IMR-90 (cell line): Measurements from ENCODE around the gene ANKDD1A. TPM values are rescaled to one million over a fixed set of nuclear protein-coding genes. Genes with fewer than 3 reads are reported as not detected.

Experiments
- ATAC-seq: fragments of 200-7000 bp; cut with Tn5 transposase; 2 replicates; pipeline ENCODE4 v1.9.1; 2020; ENCODE audit warnings: low read depth, mild to moderate bottlenecking, moderate library complexity
- BruUV-seq: library from RNA; stranded (reverse); fragments of 400-500 nt; replicated peaks from 2 replicates; lab custom pipeline; 2021; lab: Mats Ljungman, UMichigan
- CTCF ChIA-PET: fragments of 300-600 bp; formaldehyde crosslinking; extraction: SDS; loops from one replicate; lab custom pipeline; 2021; ENCODE audit warnings: antibody characterized with exemption; lab: Yijun Ruan, JAX
- POLR2A ChIA-PET: fragments of 300-600 bp; sonication (Branson Sonifier 250); formaldehyde crosslinking; loops from one replicate; lab custom pipeline; 2022; ENCODE audit warnings: antibody characterized with exemption; ENCODE audit not compliant: unreplicated experiment; lab: Charles Lee
- DNase-seq: peaks from one replicate; pipeline ENCODE4 v3.0.0; 2013
- H2AFZ ChIP-seq: replicated peaks from 2 replicates; pipeline ENCODE3; 2013; ENCODE audit warnings: low read length, mild to moderate bottlenecking; ENCODE audit not compliant: poor library complexity
- H2AK5ac ChIP-seq: 2 replicates; pipeline ENCODE4 v1.6.1; 2013; ENCODE audit warnings: low read depth, low read length, inconsistent platforms
- H2AK9ac ChIP-seq: replicated peaks from 2 replicates; pipeline ENCODE3; 2013; ENCODE audit warnings: mild to moderate bottlenecking, low read depth, low read length, moderate library complexity; ENCODE audit not compliant: poor library complexity
- H2BK120ac ChIP-seq: 2 replicates; pipeline ENCODE4 v1.6.1; 2013; ENCODE audit warnings: low read depth, low read length, inconsistent platforms
- H2BK15ac ChIP-seq: 3 replicates; pipeline ENCODE4 v1.6.1; 2013; ENCODE audit warnings: low read depth, low read length, inconsistent platforms
- H2BK20ac ChIP-seq: 2 replicates; pipeline ENCODE4 v1.6.1; 2013; ENCODE audit warnings: low read depth, mild to moderate bottlenecking, inconsistent platforms, low read length, moderate library complexity
- H2BK5ac ChIP-seq: 2 replicates; pipeline ENCODE4 v1.6.1; 2013; ENCODE audit warnings: mild to moderate bottlenecking, low read depth, low read length, inconsistent platforms; ENCODE audit not compliant: poor library complexity, severe bottlenecking
- H3K14ac ChIP-seq: replicated peaks from 2 replicates; pipeline ENCODE4 v1.6.1; 2013; ENCODE audit warnings: low read depth, low read length, inconsistent platforms
- H3K18ac ChIP-seq: 2 replicates; pipeline ENCODE4 v1.6.1; 2013; ENCODE audit warnings: low read depth, low read length, control low read depth
- H3K23ac ChIP-seq: 2 replicates; pipeline ENCODE4 v1.6.1; 2013; ENCODE audit warnings: low read depth, low read length, inconsistent platforms
- H3K27ac ChIP-seq: 2 replicates; pipeline ENCODE4 v1.5.1; 2013; ENCODE audit warnings: mild to moderate bottlenecking, control low read depth, low read length; ENCODE audit not compliant: insufficient read depth
- H3K27me3 ChIP-seq: 2 replicates; pipeline ENCODE4 v1.6.1; 2013; ENCODE audit warnings: low read length; ENCODE audit not compliant: control insufficient read depth, insufficient read depth
- H3K36me3 ChIP-seq: 2 replicates; pipeline ENCODE4 v1.6.1; 2013; ENCODE audit warnings: low read length, mixed read lengths; ENCODE audit not compliant: control insufficient read depth, insufficient read depth
- H3K4ac ChIP-seq: 2 replicates; pipeline ENCODE4 v1.6.1; 2013; ENCODE audit warnings: low read depth, low read length, inconsistent platforms
- H3K4me1 ChIP-seq: 2 replicates; pipeline ENCODE4 v1.6.1; 2013; ENCODE audit warnings: low read length, mixed read lengths; ENCODE audit not compliant: control insufficient read depth, insufficient read depth
- H3K4me2 ChIP-seq: 2 replicates; pipeline ENCODE4 v1.6.1; 2013; ENCODE audit warnings: low read depth, mild to moderate bottlenecking, control low read depth, low read length, moderate library complexity
- H3K4me3 ChIP-seq: 2 replicates; pipeline ENCODE4 v1.5.1; 2013; ENCODE audit warnings: low read depth, mild to moderate bottlenecking, control low read depth, low read length, moderate library complexity; ENCODE audit not compliant: insufficient read depth
- H3K56ac ChIP-seq: 2 replicates; pipeline ENCODE4 v1.6.1; 2013; ENCODE audit warnings: low read length, inconsistent platforms; ENCODE audit not compliant: insufficient read depth; ENCODE audit errors: extremely low read depth
- H3K79me1 ChIP-seq, 2 experiments: 2 replicates each; pipeline ENCODE4 v1.6.1; 2013; ENCODE audit warnings: low read length in 2 of 2, inconsistent platforms in 1 of 2, low read depth in 1 of 2
- H3K9ac ChIP-seq: 2 replicates; pipeline ENCODE4 v1.6.1; 2013; ENCODE audit warnings: low read depth, low read length, control low read depth
- H3K9me1 ChIP-seq: 2 replicates; pipeline ENCODE4 v1.6.1; 2013; ENCODE audit warnings: low read length, inconsistent platforms; ENCODE audit not compliant: insufficient read depth
- H3K9me3 ChIP-seq: 2 replicates; pipeline ENCODE4 v1.6.1; 2013; ENCODE audit warnings: low read length; ENCODE audit not compliant: control insufficient read depth, insufficient read depth
- H4K20me1 ChIP-seq: 2 replicates; pipeline ENCODE4 v1.6.1; 2013; ENCODE audit warnings: low read length, inconsistent platforms; ENCODE audit not compliant: insufficient read depth
- H4K5ac ChIP-seq: 2 replicates; pipeline ENCODE4 v1.6.1; 2013; ENCODE audit warnings: mild to moderate bottlenecking, low read depth, low read length, control low read depth
- H4K8ac ChIP-seq, 2 experiments: 2 replicates each; pipeline ENCODE4 v1.6.1; 2013; ENCODE audit warnings: low read depth in 2 of 2, low read length in 2 of 2, control low read depth in 1 of 2, inconsistent platforms in 1 of 2
- H4K91ac ChIP-seq: 2 replicates; pipeline ENCODE4 v1.6.1; 2013; ENCODE audit warnings: low read depth, low read length, inconsistent platforms; ENCODE audit not compliant: insufficient read depth
- BHLHE40 ChIP-seq: fragments of 150-350 bp; IDR thresholded peaks from 2 replicates; pipeline ENCODE4 v1.6.1; 2016; ENCODE audit warnings: mild to moderate bottlenecking, low read depth, low read length
- FOS ChIP-seq: fragments of 150-350 bp; IDR thresholded peaks from 2 replicates; pipeline ENCODE4 v1.6.1; 2016; ENCODE audit warnings: low read depth, low read length
- MAZ ChIP-seq: IDR thresholded peaks from 2 replicates; pipeline ENCODE4 v1.6.1; 2012; ENCODE audit warnings: low read depth, mild to moderate bottlenecking, low read length, improper control_type of control experiment, moderate library complexity, borderline replicate concordance
- MXI1 ChIP-seq: IDR thresholded peaks from 2 replicates; pipeline ENCODE4 v1.6.1; 2012; ENCODE audit warnings: low read depth, mild to moderate bottlenecking, low read length, moderate library complexity, borderline replicate concordance
- POLR2A ChIP-seq: IDR thresholded peaks from 2 replicates; pipeline ENCODE4 v1.6.1; 2012; ENCODE audit warnings: mild to moderate bottlenecking, low read depth, low read length
- RAD21 ChIP-seq: IDR thresholded peaks from 2 replicates; pipeline ENCODE4 v1.6.1; 2012; ENCODE audit warnings: low read length, improper control_type of control experiment
- SMC3 ChIP-seq: fragments of 150-350 bp; IDR thresholded peaks from 2 replicates; pipeline ENCODE4 v1.6.1; 2016; ENCODE audit warnings: low read depth, mild to moderate bottlenecking, antibody characterized with exemption, low read length, moderate library complexity
- USF2 ChIP-seq: fragments of 150-350 bp; IDR thresholded peaks from 2 replicates; pipeline ENCODE4 v1.6.1; 2017; ENCODE audit warnings: mild to moderate bottlenecking, antibody characterized with exemption, low read length, low read depth
- WGBS, 2 experiments: methylation state at CpG; one replicate each; pipeline versions ENCODE4 v1.1.5 to v1.1.7; 2013; ENCODE audit warnings: missing lambda C conversion rate in 2 of 2; ENCODE audit not compliant: insufficient read length in 1 of 2; ENCODE audit errors: extremely low coverage in 2 of 2; 5-methylcytosine and 5-hydroxymethylcytosine counted together
- dilution Hi-C: fragments of 300-500 bp; cut with HindIII; formaldehyde crosslinking; loops from one replicate; pipeline ENCODE4 v1.14.3; 2018; ENCODE audit warnings: low sequenced_read_pairs; ENCODE audit not compliant: unreplicated experiment
- in situ Hi-C: fragments of 300-500 bp; cut with MboI; formaldehyde crosslinking; loops from 3 replicates; pipeline ENCODE4 v1.14.3; 2019; ENCODE audit warnings: low sequenced_read_pairs, inconsistent platforms, mixed read lengths
- intact Hi-C: fragments of 100-400 bp; cut with micrococcal nuclease; formaldehyde crosslinking; loops from 2 replicates; pipeline ENCODE4 v1.10.0; 2022
- polyA plus RNA-seq, 3 experiments: library from polyadenylated mRNA; depleted of rRNA; stranded (reverse); fragments of >200 nt; gene quantifications; 2 replicates each; pipeline ENCODE4 v1.2.3, GENCODE V29; 2012; ENCODE audit warnings: low replicate concordance in 1 of 3
- total RNA-seq: library from RNA; depleted of rRNA; stranded (reverse); fragments of >200 nt; gene quantifications from 2 replicates; pipeline ENCODE4 v1.2.3, GENCODE V29; 2012

Gene ANKDD1A
- total and polyA plus RNA-seq, 2 of the 4 experiments (the other 2 are of a cell fraction), result 3.6 to 4.9 TPM

GRCh38 chr15:64883997-64884511 lies 27.6 kb upstream of the ANKDD1A start:
- WGBS, 2 experiments, result 55% methylated on average over 3 of the region's 10 CpGs; no CpG with 5 or more reads in 1 of the 2 experiments
- no peaks in the 10 kb centered on the region for H3K9me3 ChIP-seq
- peak overlapping the region; percentile 59 for H2BK5ac ChIP-seq
- peak overlapping the region; percentile 68 for H2AK9ac ChIP-seq
- peak overlapping the region; percentile 81 to 84 for H4K8ac ChIP-seq
- peak overlapping the region; percentile 86; the same call in 1 of the 2 replicates for H2AK5ac ChIP-seq
- H3K4me1 ChIP-seq, result peaks cover 18% of the 10 kb centered on the region
- H4K20me1 ChIP-seq, result no peaks in the 10 kb centered on the region
- POLR2A ChIA-PET, result no interaction called here
- H3K56ac ChIP-seq, result no peak overlapping the region; the same call in 1 of the 2 replicates
- H3K23ac ChIP-seq, result peak overlapping the region; percentile 50; the same call in 1 of the 2 replicates
- peak overlapping the region; percentile 75; the same call in 2 of the 3 replicates for H2BK15ac ChIP-seq
- peak overlapping the region; percentile 85 for H3K4ac ChIP-seq
- peak overlapping the region; percentile 75 for H3K18ac ChIP-seq
- H2BK20ac ChIP-seq, result peak overlapping the region; percentile 88
- CTCF ChIA-PET, result no interaction called here
- H4K91ac ChIP-seq, result peak overlapping the region; percentile 77
- H2BK120ac ChIP-seq, result peak overlapping the region; percentile 85
- H3K9ac ChIP-seq, result peak overlapping the region; percentile 25; the same call in 1 of the 2 replicates
- H3K27me3 ChIP-seq, result no peaks in the 10 kb centered on the region
- no TSS peak for BruUV-seq
- dilution Hi-C loops, result no loop called here
- in situ Hi-C loops, result no loop called here
- H3K4me3 ChIP-seq, result no peak overlapping the region
- H2AFZ ChIP-seq, result peak overlapping the region; percentile 68
- H3K9me1 ChIP-seq, result peaks cover 7% of the 10 kb centered on the region
- H3K79me1 ChIP-seq, result no peaks in the 10 kb centered on the region
- ATAC-seq (peak; percentile 89), DNase-seq (peak; percentile 97)
- peak overlapping the region; percentile 57 for H3K4me2 ChIP-seq
- H4K5ac ChIP-seq, result peak overlapping the region; percentile 77; the same call in 1 of the 2 replicates
- H3K27ac ChIP-seq, result peak overlapping the region; percentile 28
- intact Hi-C loops, result no loop called here
- peak; percentile 62; the same call in 1 of the 2 replicates for TF ChIP-seq USF2
- TF ChIP-seq FOS, result peak; percentile 76
- TF ChIP-seq MXI1, result no peak
- TF ChIP-seq RAD21, result no peak
- peak; percentile 87 for TF ChIP-seq BHLHE40
- TF ChIP-seq POLR2A, result peak; percentile 66
- TF ChIP-seq SMC3, result 0 out of 2 replicates have a peak, but pooled peaks have one; percentile 1
- TF ChIP-seq MAZ, result peak; percentile 65; the same call in 1 of the 2 replicates
- peak overlapping the region; percentile 75 for H3K14ac ChIP-seq
- no peaks in the 10 kb centered on the region for H3K36me3 ChIP-seq
